D721Med (cell line): ENCODE results near the gene GPR132.
A peak's percentile ranks its signal among the peaks of the same experiment; 100 is the strongest.

Experiments used
- DNase-seq: peaks from one replicate; pipeline ENCODE4 v3.0.0; 2011; ENCODE audit warnings: low spot score; ENCODE audit not compliant: insufficient read length
- FAIRE-seq: peaks from 2 replicates; lab custom pipeline; 2011; peaks lifted over from hg19 to GRCh38; lab: Jason Lieb, UNC
- CTCF ChIP-seq: IDR thresholded peaks from 2 replicates; pipeline ENCODE4 v1.5.1; 2012; ENCODE audit warnings: mild to moderate bottlenecking, control low read depth; ENCODE audit not compliant: insufficient read depth; ENCODE audit errors: missing control alignments

The GPR132 gene

GRCh38 chr14:105051182-105052109 is 13.8 kb downstream of the GPR132 start:
- DNase-seq, result no peak
- no peak for TF ChIP-seq CTCF
- no peak for FAIRE-seq

- peak; percentile 10 for DNase-seq
- TF ChIP-seq CTCF, result no peak
- no peak for FAIRE-seq
These were observed 14.7 kb downstream of the GPR132 start for GRCh38 chr14:105050551-105050897.

GRCh38 chr14:105049753-105050550 is 15.3 kb downstream of the GPR132 start:
- FAIRE-seq, result no peak
- TF ChIP-seq CTCF, result no peak
- peak; percentile 7 for DNase-seq

- no peak for TF ChIP-seq CTCF
- FAIRE-seq (no peak), DNase-seq (no peak)
These were observed 17.8 kb downstream of the GPR132 start for GRCh38 chr14:105047283-105048016.

GRCh38 chr14:105046891-105047282 is 18.3 kb downstream of the GPR132 start:
- no peak for TF ChIP-seq CTCF
- DNase-seq (no peak), FAIRE-seq (no peak)

GRCh38 chr14:105045710-105046326 is 19.4 kb downstream of the GPR132 start:
- peak; percentile 95 for DNase-seq
- peak; percentile 98 for TF ChIP-seq CTCF
- FAIRE-seq, result no peak
